ENCODE results near the gene TNFRSF4.
A peak's percentile ranks its signal among the peaks of the same experiment; 100 is the strongest.

TNFRSF4 gene

DNA sequence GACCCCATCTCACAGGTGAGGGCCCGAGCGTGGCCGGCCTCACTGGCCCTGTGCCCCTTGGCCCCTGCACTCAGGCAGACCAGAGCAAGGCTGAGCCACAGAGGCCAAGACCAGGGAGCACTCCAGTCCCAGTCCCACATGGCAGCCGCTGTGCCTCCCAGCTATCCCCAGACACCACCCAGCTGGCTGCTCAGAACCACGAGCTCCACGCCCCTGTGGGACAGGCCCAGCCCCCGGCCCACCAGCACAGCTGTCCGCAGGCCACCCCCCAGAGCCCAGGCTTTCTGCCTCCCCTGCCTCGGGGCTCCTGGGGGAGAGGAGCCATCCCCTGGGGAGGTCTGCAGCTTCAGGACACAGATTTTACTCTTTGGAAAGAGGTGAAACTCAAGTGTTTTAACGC, 41.7 kb upstream of the TNFRSF4 start:
- TF ChIP-seq, protein P1, sequence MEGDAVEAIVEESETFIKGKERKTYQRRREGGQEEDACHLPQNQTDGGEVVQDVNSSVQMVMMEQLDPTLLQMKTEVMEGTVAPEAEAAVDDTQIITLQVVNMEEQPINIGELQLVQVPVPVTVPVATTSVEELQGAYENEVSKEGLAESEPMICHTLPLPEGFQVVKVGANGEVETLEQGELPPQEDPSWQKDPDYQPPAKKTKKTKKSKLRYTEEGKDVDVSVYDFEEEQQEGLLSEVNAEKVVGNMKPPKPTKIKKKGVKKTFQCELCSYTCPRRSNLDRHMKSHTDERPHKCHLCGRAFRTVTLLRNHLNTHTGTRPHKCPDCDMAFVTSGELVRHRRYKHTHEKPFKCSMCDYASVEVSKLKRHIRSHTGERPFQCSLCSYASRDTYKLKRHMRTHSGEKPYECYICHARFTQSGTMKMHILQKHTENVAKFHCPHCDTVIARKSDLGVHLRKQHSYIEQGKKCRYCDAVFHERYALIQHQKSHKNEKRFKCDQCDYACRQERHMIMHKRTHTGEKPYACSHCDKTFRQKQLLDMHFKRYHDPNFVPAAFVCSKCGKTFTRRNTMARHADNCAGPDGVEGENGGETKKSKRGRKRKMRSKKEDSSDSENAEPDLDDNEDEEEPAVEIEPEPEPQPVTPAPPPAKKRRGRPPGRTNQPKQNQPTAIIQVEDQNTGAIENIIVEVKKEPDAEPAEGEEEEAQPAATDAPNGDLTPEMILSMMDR (IDR thresholded peaks at IDR 0.05; ENCODE audit: poor library complexity, severe bottlenecking), result no peak
- no peak overlapping the region for H3K4me3 ChIP-seq (ENCODE audit: severe bottlenecking)
- H3K36me3 ChIP-seq (ENCODE audit: low read depth), result peaks cover 55% of the 10 kb centered on the region
- H3K27me3 ChIP-seq (ENCODE audit: insufficient read depth, poor library complexity, severe bottlenecking), result no peaks in the 10 kb centered on the region
- DNase-seq (ENCODE audit: low spot score) (peak; percentile 63), ATAC-seq (ENCODE audit: low read depth) (no peak)
- no peak overlapping the region for H3K27ac ChIP-seq (ENCODE audit: poor library complexity, severe bottlenecking)
- no peaks in the 10 kb centered on the region for H3K9me3 ChIP-seq (ENCODE audit: severe bottlenecking)
- H3K4me1 ChIP-seq (ENCODE audit: insufficient read depth, poor library complexity, severe bottlenecking), result peaks cover 7% of the 10 kb centered on the region

DNA sequence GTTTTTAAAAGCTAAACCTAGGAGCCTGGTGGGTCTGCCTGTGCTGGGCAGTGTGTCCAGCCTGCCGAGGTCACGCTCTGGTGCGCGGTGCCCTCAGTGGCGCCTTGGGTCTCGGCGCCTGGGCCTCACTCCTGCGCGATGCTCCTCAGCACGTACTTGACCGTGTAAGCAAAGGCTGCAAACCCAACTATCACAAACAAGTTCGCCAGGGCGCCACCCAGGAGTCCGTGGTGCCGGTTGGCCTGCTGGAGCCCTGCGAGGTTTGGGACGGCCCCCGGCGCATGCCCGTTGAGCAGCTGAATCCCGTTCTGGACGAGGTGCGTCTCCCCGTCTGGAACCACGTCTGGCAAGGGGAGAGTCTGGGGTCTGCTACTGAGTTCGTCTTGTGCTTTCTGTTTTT, 41.1 kb upstream of the TNFRSF4 start:
- Histone ChIP-seq H3K36me3 (ENCODE audit: low read depth) (peaks cover 50% of the 10 kb centered on the region), H3K4me3 (ENCODE audit: severe bottlenecking) (no peak overlapping the region), H3K9me3 (ENCODE audit: severe bottlenecking) (no peaks in the 10 kb centered on the region), H3K27me3 (ENCODE audit: insufficient read depth, poor library complexity, severe bottlenecking) (no peaks in the 10 kb centered on the region), H3K27ac (ENCODE audit: poor library complexity, severe bottlenecking) (no peak overlapping the region), H3K4me1 (ENCODE audit: insufficient read depth, poor library complexity, severe bottlenecking) (peaks cover 10% of the 10 kb centered on the region)
- ATAC-seq (ENCODE audit: low read depth) (no peak), DNase-seq (ENCODE audit: low spot score) (peak; percentile 70)
- TF ChIP-seq, protein P1 (IDR thresholded peaks at IDR 0.05; ENCODE audit: poor library complexity, severe bottlenecking), result no peak

DNA sequence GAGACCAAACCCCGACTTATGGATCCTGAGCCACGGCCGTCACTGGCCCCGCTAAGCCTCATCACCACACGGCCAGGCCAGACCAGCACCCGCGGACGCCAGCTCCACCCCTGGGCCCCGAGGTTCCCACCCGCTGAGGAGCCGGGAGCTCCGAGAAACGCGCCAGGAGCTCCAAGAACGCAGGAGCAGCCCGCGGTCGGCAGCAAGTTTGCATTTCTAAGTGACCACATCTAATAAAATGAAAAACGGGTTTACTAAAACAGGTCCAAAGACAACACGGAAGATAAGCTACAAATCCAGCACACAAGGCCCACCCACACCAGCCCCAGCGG, 40.7 kb upstream of the TNFRSF4 start:
- TF ChIP-seq, protein P1 (IDR thresholded peaks at IDR 0.05; ENCODE audit: poor library complexity, severe bottlenecking), result no peak
- Histone ChIP-seq H3K4me3 (ENCODE audit: severe bottlenecking) (no peak overlapping the region), H3K4me1 (ENCODE audit: insufficient read depth, poor library complexity, severe bottlenecking) (peaks cover 10% of the 10 kb centered on the region), H3K27ac (ENCODE audit: poor library complexity, severe bottlenecking) (no peak overlapping the region), H3K27me3 (ENCODE audit: insufficient read depth, poor library complexity, severe bottlenecking) (no peaks in the 10 kb centered on the region), H3K36me3 (ENCODE audit: low read depth) (peaks cover 45% of the 10 kb centered on the region), H3K9me3 (ENCODE audit: severe bottlenecking) (no peaks in the 10 kb centered on the region)
- no peak for ATAC-seq (ENCODE audit: low read depth)
- no peak for DNase-seq (ENCODE audit: low spot score)

DNA sequence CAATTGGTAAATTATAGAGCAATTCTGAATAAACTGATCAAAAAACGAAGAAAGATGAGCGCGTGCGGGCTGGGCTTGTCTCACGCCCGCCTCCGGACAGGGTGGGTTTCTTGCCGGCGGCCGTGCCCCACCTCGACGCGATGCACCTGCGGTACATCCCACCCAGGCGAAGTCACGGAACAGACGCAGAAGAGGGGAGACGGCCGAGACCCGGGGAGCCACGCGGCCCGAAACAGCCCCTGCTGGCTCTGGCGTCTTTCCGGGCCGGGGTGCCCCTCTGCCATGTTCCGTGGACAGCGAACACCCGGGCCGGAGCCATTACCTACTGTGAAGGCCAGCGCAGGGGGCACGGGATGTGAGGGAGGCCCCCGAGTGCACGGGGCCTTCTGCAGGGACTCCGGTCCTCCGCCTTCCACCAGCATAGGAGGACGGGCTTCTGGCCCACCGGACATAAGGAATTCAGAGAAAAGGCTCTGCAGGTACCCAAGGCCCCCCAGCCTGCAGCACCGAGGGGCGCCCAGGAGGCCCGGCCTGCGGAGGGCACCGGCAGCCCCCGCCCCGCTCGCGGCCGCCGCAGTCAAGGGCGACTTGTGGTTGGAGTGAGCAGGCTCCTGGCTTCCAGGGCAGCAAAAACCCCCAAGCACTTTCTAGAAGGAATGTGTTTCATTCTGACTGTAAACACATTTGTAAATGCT, 40.2 kb upstream of the TNFRSF4 start:
- TF ChIP-seq, protein P1 (IDR thresholded peaks at IDR 0.05; ENCODE audit: poor library complexity, severe bottlenecking), result no peak
- Histone ChIP-seq H3K4me1 (ENCODE audit: insufficient read depth, poor library complexity, severe bottlenecking) (peaks cover 10% of the 10 kb centered on the region), H3K4me3 (ENCODE audit: severe bottlenecking) (no peak overlapping the region), H3K36me3 (ENCODE audit: low read depth) (peaks cover 42% of the 10 kb centered on the region), H3K27ac (ENCODE audit: poor library complexity, severe bottlenecking) (no peak overlapping the region), H3K27me3 (ENCODE audit: insufficient read depth, poor library complexity, severe bottlenecking) (no peaks in the 10 kb centered on the region), H3K9me3 (ENCODE audit: severe bottlenecking) (no peaks in the 10 kb centered on the region)
- DNase-seq (ENCODE audit: low spot score) (peak; percentile 65), ATAC-seq (ENCODE audit: low read depth) (no peak)

DNA sequence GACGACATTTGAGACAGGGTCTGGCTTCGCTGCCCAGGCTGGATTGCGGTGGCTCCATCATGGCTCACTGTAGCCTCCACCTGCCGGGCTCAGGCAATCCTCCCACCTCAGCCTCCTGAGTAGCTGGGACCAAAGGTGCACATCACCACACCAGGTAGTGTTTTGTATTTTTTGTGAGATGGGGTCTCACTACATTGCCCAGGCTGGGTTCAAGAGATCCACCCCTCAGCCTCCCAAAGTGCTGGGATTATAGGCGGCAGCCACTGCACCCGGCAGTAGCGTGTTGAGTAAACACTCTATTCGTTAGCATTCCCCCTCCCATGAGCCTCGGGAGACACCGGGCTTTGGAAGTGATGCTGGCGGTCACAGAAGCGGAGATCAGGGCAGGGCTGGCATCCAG, 39.4 kb upstream of the TNFRSF4 start:
- no peak for ATAC-seq (ENCODE audit: low read depth)
- peaks cover 41% of the 10 kb centered on the region for H3K36me3 ChIP-seq (ENCODE audit: low read depth)
- no peak overlapping the region for H3K27ac ChIP-seq (ENCODE audit: poor library complexity, severe bottlenecking)
- peaks cover 10% of the 10 kb centered on the region for H3K4me1 ChIP-seq (ENCODE audit: insufficient read depth, poor library complexity, severe bottlenecking)
- TF ChIP-seq, protein P1 (IDR thresholded peaks at IDR 0.05; ENCODE audit: poor library complexity, severe bottlenecking), result no peak
- no peaks in the 10 kb centered on the region for H3K9me3 ChIP-seq (ENCODE audit: severe bottlenecking)
- H3K4me3 ChIP-seq (ENCODE audit: severe bottlenecking), result no peak overlapping the region
- H3K27me3 ChIP-seq (ENCODE audit: insufficient read depth, poor library complexity, severe bottlenecking), result no peaks in the 10 kb centered on the region
- no peak for DNase-seq (ENCODE audit: low spot score)
